GM18498 (cell line): Measurements from ENCODE around the gene NUP214.
A peak's percentile ranks its signal among the peaks of the same experiment; 100 is the strongest.
"Not testable (repeated sequence)": the region's sequence is repeated elsewhere in the genome, so short reads cannot be mapped to it uniquely, and the experiment has no call there.

Experiments used
- ATAC-seq: cut with Tn5 transposase; IDR thresholded peaks from one replicate; pipeline ENCODE4 v1.9.1; 2021; ENCODE audit warnings: mild to moderate bottlenecking, moderate library complexity; ENCODE audit not compliant: unreplicated experiment

Gene NUP214

GRCh38 chr9:131115360-131115742, 10.0 kb upstream of the NUP214 start:
- not testable (repeated sequence) for ATAC-seq

DNA sequence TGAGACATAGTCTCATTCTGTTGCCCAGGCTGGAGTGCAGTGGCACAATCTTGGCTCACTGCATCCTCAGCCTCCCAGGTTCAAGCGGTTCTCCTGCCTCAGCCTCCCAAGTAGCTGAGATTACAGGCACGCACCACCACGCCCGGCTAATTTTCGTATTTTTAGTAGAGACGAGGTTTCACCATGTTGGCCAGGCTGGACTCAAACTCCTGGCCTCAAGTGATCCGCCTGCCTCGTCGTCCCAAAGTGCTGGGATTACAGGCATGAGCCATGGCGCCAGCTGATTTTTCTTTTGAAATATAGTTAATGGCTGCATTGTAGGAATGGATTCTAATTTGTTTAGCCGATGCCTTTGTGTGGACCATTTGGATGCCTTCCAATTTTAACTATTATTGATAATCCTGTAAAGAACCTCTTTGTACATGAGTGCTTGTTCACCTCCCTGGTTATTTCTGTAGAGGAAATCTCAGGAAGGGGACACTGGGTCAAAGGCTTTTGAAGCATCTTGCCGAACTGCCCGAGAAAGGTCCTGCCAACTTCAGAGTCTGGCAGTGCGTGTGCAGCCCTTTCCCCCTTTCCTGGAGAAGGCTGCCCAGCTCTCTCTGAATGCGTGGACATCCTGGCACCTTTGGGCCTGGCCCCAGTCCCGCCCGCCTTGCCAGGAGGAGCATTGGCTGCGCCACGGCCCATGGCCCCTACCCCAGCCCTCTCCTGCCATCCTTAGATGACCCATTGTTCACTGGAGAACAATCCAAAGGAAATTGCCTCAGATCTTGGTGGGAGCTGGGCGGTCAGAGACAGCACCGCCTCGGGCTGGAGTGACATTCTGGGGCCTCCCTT, 8.9 kb upstream of the NUP214 start:
- ATAC-seq = no peak

GRCh38 chr9:131117121-131117761, 8.1 kb upstream of the NUP214 start:
- ATAC-seq = no peak

DNA sequence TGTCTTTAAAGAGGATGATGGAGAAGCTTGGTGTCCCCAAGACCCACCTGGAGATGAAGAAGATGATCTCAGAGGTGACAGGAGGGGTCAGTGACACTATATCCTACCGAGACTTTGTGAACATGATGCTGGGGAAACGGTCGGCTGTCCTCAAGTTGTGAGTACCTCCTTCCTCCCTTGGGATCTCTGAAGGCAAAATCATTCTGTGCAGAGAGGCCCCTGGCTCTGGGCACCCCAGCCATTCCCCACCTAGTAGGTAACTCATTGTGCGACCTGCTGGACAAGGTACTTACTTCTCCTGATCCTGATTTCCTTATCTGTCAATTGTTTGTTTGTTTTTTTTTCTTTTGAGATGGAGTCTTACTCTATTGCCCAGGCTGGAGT, 7.6 kb upstream of the NUP214 start:
- no peak for ATAC-seq

GRCh38 chr9:131119600-131119999, 5.8 kb upstream of the NUP214 start:
- ATAC-seq = no peak

GRCh38 chr9:131120620-131121228, 4.7 kb upstream of the NUP214 start:
- ATAC-seq = no peak

GRCh38 chr9:131121346-131121745, 4.0 kb upstream of the NUP214 start:
- no peak for ATAC-seq

DNA sequence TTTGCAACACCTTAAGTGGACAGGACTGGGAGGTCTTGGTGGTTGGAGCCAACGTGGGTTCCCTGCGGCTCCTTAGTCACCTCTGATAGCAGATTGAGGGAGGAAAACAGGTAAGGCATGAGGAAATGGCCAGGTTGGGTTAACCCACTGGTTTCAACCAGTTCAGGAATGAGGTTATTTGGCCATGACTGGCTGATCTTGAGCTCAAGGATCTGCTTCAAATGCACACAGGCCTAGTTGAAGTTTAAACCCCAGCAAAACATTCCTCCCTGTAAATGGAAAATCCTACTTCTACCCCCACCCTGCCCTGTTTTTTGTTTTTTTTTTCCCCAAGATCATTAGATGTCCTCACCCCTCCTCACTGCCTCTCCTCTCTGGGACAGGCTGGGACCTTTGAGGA, 3.2 kb upstream of the NUP214 start:
- no peak for ATAC-seq

DNA sequence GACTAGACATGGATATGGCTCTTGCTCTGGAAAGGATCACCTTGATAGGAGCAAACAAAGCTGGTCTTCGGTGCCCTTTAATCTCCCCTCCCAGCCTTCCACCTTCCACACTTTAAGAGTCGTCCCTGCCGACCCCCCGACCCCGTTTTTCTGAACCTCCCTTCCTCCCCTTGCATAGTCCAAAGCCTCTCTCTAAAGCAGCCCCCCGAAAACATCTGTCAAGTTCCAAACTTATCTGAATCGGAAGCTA, 423 bp upstream of the NUP214 start:
- ATAC-seq = peak; percentile 11

DNA sequence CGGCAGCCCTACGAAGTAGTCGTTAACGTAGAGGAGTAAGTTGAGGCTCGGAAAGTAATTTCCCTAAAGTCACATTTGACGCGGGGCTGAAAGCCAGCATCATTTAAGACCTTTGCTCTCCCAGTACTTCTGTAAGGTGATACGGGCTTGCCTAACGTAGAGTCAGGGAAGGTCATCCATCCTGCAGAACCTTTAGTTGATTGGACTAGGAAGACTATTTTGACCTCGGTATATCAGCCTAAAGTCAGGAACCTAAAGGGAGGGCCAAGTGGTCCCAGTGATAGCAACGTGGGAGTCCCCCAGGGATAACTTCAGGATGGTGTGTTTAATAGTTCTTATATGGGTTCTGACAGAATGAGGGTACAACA, 657 bp downstream of the NUP214 start:
- no peak for ATAC-seq

- no peak for ATAC-seq
These were observed 3.8 kb downstream of the NUP214 start for GRCh38 chr9:131129183-131129582.

GRCh38 chr9:131138676-131139075, 13.3 kb downstream of the NUP214 start:
- ATAC-seq = no peak

DNA sequence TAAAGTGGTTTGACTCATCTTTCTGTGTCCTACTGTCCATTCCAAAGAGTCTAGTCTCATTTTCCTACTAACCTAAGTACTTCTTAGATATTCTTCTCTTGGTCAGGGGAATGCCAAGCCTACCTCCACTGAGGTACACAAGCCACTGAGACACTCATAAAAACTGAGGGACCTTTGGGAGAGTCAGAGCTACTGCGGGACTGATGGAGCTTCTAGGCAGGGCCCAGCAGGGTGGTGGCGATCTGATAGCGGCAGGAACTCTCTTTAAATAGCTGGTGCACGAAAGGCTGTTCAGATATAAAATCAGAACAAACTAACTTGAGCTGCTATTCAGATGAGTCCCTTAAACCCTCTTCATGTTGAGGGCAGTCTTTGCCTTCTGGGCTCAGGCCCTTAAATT, 14.7 kb downstream of the NUP214 start:
- no peak for ATAC-seq

- no peak for ATAC-seq
These were observed 15.2 kb downstream of the NUP214 start for GRCh38 chr9:131140550-131140949.

GRCh38 chr9:131142160-131142559, 16.8 kb downstream of the NUP214 start:
- no peak for ATAC-seq

DNA sequence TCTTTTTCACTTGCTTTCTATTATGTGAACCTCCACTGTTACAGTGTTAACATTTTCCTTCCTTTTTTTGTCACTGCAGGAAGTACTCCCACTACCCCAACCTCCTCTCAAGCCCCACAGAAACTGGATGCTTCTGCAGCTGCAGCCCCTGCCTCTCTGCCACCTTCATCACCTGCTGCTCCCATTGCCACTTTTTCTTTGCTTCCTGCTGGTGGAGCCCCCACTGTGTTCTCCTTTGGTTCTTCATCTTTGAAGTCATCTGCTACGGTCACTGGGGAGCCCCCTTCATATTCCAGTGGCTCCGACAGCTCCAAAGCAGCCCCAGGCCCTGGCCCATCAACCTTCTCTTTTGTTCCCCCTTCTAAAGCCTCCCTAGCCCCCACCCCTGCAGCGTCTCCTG, 18.8 kb downstream of the NUP214 start:
- ATAC-seq = no peak

- ATAC-seq = no peak
These were observed 19.9 kb downstream of the NUP214 start for GRCh38 chr9:131145245-131145644.

DNA sequence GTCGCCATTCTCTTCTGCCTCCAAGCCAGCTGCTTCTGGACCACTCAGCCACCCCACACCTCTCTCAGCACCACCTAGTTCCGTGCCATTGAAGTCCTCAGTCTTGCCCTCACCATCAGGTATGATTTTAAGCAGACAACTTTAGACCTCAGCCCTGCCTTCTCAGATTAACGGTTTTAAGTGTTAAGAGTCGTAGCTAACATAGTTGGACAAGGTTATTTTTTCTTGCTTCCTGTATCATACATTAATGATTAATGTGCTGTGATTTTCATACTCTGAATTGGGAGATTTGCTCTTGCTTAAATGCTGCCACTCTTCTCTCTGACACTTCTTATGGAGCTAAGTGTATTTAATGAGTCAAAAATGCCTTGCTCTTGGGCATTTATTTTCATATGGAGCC, 20.8 kb downstream of the NUP214 start:
- no peak for ATAC-seq

DNA sequence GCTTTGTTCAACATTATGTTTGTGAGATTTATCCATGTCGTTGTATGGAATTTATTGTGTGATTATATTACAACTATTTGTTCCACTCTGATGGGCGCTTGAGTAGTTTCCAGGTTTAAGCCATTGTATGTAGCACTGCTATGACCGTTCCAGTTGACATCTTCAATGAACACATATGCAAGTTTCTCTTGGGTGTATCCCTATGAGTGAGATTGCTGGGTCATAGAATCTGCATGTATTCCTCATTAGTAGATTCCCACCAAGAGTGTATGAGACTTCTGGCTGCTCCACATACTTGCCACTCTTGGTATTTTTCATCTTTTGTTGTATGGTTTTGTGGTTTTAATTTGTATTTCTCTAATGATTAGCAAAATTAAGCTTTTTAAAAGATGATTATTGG, 22.9 kb downstream of the NUP214 start:
- no peak for ATAC-seq

- ATAC-seq = no peak
These were observed 23.7 kb downstream of the NUP214 start for GRCh38 chr9:131148966-131149687.

DNA sequence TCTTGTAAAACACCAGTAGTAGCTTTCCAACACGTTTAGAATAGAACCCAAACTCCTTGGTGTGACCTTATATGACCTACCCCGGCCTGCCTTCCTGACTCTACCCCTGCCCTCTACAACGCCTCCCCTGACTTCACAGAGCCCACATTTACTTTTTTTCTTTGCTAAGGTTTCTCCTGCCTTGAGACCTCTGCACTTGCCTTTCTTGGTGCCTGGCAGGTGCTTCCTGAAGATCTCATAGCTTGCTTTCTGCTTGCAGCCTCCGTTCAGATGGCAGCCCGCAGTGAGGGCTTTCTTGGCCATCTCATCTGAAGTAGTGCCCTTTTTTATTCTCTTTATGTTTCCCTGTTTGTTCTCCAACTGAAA, 24.3 kb downstream of the NUP214 start:
- ATAC-seq = no peak

- no peak for ATAC-seq
These were observed 28.2 kb downstream of the NUP214 start for GRCh38 chr9:131153595-131153994.
